NCI-H526 (cell line): ENCODE data around the gene NELFCD.

Experiments
- DNase-seq, 2 experiments: peaks; one replicate each; lab custom pipeline; 2025; lab: John Stamatoyannopoulos, UW

Gene NELFCD

DNA sequence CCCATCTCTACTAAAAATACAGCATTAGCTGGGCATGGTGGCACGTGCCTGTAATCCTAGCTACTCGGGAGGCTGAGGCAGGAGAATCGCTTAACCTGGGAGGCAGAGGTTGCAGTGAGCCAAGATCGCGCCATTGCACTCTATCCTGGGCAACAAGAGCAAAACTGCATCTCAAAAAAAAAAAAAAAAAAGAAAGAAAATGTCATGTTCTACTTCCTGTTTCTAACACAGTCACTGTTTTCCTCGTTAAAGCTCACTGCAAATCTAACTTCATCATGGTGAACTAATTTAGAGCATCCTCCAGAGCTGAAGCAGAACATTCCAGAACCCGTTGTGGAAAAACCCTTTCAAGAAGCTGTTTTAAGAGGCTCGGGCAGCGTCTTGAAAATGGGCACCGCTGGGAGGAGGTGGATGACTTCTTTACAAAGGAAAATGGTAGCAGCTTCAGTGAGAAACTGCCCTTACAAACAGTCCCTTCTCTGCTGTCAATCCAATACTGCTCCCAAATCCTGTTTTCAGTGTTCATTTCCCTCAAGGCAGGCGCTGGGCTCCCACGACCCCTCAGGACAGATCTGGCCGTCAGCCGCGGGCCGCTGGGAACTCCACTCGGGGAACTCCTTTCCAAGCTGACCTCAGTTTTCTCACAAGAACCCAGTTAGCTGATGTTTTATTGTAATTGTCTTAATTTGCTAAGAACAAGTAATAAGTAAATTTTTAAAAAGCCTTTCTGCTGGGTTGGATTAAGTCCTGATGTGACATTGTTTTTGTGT, 13.5 kb downstream of the NELFCD start:
- DNase-seq = no peak

GRCh38 chr20:58995461-58996225, 14.6 kb downstream of the NELFCD start:
- DNase-seq = no peak

DNA sequence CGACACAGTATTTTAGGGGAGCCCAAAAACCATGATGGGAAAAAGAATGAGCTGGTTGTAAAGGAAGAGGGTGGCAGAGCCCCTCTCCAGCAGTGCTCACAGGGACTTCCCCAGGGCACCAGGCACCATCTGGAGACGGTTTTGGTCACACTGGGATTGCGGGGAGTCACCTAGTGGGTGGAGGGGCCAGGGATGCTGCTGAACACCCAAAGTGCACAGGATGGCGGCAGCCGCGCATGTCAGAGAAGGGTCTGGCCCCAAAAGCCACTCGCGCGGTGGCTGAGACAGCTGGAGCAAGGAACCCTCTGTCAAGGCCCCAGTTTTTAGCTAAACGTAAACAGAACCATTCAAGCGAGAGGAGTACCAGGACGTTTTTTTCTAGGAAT, 15.2 kb downstream of the NELFCD start:
- DNase-seq = no peak

DNA sequence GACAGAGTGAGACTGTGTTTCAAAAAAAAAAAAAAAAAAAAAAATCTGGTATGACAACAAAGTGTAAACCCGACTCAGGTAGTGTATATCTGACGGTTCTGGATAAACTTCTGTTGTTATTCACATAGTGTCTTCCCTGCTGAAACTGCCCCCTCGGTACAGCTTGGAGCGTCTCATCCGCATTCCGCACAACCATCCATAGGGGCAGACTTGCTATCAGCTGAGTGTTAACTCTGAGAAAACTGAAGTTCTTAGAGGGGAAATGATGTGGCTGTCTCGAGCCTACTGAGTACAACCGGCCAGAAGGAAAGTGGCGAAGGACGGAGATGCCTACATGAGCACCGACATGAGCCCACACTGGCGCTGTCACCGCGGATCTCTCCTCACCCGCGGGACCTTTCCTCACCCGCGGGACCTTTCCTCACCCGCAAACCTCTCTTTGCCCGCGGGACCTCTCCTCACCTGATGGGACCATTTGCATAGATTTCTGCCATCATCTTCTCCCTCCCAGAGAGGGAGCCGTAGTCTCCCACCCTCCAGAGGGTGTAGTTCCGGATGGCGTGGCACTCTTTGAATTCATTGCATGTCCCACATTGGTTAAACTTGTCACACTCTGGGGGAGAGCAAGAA, 16.2 kb downstream of the NELFCD start:
- DNase-seq = no peak

DNA sequence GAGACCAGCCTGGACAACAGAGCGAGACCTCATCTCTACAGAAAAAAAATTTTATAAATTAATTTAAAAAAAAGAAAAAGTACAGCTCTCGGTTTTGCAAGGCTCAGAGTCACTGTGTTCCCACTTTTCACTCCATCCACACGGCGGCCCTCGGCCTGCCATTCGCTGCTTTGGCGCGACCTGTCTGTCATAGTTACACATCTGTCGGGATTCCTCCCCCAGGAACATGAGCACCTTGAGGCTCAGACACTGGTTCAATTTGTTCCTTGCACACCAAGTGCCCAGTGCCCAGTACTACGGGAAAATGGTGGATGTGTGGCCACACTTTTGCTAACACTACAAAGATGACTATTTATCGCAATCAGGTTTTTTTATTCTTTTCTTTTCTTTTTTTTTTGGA, 17.6 kb downstream of the NELFCD start:
- DNase-seq = no peak

- DNase-seq = no peak
These were observed 19.3 kb downstream of the NELFCD start for GRCh38 chr20:59000326-59000725.

DNA sequence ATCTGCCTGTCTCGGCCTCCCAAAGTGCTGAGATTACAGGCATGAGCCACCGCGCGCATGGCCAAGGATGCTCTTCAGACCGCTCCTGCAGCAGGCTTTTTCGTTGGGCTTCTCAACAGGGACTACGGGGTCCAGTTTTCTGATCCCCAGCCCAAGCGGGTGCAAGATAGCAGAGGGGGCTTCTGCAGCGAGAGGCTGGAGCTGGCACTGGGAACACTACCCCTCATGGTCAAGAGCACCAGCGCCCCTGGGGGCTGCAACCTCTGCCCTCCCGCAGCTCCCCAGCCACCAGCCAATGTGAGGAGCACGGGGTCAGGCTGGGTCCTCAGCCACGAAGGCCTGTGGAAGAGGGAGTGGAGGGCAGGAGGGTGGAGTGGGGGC, 20.0 kb downstream of the NELFCD start:
- DNase-seq = no peak

GRCh38 chr20:59001449-59002171, 20.6 kb downstream of the NELFCD start:
- DNase-seq = no peak

DNA sequence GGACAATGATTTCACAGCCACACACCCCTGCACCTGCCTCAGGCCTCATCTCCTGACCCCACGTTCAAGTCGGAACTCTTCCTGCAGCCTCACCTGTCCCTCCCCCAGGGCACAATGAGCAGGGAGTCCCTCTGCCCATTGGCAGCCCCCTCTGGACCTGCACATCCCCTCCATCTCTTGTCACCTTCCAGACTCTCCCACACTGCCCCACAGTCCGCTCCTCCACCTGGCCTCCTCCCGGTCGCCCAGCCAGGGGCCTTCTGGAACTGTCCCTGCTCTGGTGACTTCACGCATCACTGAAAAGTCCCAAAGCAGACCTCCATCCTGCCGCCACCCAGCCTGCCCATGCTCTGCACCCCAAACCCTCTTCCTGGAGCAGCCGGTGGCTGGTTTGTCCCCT, 21.3 kb downstream of the NELFCD start:
- no peak for DNase-seq

- no peak for DNase-seq
These were observed 21.9 kb downstream of the NELFCD start for GRCh38 chr20:59002874-59003399.

GRCh38 chr20:59003836-59004492, 22.9 kb downstream of the NELFCD start:
- no peak for DNase-seq

GRCh38 chr20:59004493-59004762, 23.4 kb downstream of the NELFCD start:
- no peak for DNase-seq

DNA sequence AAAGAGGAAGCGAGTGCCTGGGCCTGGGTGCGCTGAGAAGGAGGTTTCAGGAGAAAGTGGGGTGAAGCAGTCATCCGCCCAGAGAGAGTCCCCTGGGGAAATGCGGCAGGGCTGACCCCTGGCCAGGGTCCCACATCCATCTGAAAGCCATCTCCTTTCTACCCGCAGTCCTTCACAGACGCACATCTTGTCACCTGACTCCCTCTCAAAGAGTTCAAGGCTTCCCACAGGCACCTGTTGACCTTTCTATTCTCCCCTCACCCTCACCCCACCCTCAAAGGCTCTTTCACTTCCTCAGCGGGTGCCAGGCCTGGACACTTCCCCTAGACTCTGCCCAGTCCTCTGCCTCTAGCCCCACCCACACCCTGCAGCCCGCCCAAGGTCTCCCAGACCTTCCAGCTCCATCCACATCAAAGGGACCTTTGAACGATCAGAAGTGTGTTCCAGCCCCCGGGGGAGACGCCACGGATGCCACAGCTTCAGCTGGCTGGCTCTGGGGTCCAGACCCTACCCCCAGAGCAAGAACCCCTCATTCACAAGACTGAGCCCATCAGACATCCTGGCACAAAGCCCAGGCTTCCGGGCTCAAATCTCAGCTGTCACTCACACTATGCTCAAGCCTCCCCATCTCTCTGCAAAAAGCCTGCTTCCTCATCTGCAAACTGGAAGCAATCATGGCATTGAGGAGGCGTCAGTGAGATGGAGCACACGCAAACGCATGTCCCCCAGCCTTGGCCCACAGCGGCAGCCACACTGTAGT, 23.9 kb downstream of the NELFCD start:
- no peak for DNase-seq

GRCh38 chr20:59005523-59006166, 24.6 kb downstream of the NELFCD start:
- DNase-seq = no peak

DNA sequence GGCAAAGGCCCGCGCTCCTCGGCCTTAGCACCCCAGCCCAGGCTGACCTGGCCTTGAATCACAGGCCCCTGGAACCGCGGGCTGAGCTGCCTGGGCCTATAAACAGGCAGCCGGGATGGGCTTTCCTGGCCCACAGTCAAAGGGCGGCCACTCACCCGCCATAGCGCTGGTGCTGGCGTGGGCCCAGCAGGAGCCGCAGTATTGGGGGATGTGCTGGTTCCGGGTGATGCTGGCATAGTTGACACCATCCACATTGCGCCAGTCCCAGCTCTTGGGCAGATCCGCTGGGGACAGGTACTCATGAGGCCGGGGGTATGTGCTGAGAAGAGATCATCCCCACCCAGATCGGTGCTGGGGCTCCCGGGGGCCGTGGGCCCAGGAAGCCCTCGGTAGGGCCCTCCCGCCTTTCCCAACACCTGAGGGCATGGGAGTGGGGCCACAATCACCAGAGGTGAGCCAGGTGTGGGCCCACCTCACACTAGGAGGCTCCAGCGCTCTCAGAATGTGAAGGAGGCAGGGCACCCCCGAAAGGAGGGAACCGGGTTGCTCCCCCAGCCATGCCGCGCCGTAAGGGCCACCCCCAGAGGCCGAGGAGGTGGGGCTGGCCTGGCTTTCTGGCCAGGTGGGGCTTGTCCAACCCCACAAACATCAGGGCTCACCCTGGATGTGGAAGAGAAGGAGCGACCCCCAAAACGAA, 25.3 kb downstream of the NELFCD start:
- no peak for DNase-seq

GRCh38 chr20:59006864-59007664, 26.0 kb downstream of the NELFCD start, which contains the start of gene CTSZ:
CTSZ (minus strand) TSS chr20:59007254; CDS start chr20:59007128, 126 bp downstream.
- no peak for DNase-seq

DNA sequence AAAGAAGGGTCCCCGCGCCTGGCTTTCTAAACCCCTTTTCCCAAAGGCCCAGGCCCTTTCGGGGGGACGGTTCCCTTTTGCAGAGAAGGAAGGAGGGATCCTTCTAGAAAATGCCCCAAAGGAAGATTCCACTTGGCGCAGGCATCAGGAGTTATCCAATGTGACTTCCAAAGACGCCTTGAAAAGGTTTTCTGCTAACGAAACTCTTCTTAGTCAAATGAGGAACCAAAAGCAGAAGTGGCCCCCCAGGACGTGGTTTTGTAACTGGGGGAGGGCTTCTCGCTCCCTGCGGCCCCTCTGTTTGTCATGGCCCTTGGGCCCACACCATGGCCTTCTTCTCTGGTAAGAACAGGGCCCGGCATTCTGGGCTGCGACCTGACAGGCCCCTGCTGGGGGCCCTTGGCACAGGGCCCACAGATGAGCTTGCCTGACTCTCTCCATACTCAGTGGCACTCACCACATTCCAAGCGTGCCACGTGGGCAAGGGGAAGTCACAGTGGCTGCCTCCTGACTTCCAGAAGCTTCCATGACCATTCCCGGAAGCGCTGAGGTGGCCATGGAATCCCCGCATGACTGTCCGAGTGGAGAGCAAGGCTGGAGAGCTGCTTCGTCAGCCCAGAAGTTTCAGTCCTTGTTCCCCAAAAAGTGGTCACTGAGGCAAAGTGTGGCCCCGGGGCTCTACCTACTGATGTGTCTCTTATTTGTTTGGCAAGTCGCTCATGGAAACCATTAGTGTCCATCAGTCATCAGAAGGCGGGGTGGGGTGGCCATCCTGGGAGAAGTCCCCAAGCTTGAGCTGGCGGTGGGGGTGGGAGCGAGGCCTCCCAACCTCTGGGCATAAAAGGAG, 26.8 kb downstream of the NELFCD start:
- no peak for DNase-seq

- no peak for DNase-seq
These were observed 27.8 kb downstream of the NELFCD start for GRCh38 chr20:59008715-59009336.
